ENCODE measurements around the gene BCR. TPM values are rescaled to one million over a fixed set of nuclear protein-coding genes. Genes with fewer than 3 reads are reported as not detected.

Gene BCR
- total RNA-seq, 1 experiment from 2014 or later, result 40.5 TPM

GRCh38 chr22:23161574-23161973 lies 18.7 kb upstream of the BCR start:
- no peak overlapping the region for H2AFZ ChIP-seq (ENCODE audit: low read length)
- no peaks in the 10 kb centered on the region for H3K36me3 ChIP-seq (ENCODE audit: insufficient read depth, low read length)
- no peak overlapping the region for H3K4me2 ChIP-seq (ENCODE audit: low read depth, low read length, poor library complexity, severe bottlenecking)
- no peaks in the 10 kb centered on the region for H3K9me3 ChIP-seq (ENCODE audit: low read length)
- H3K27ac ChIP-seq (ENCODE audit: low read length), result no peak overlapping the region
- H4K20me1 ChIP-seq (ENCODE audit: insufficient read depth, low read depth, low read length), result no peaks in the 10 kb centered on the region
- H3K79me2 ChIP-seq (ENCODE audit: low read length), result no peaks in the 10 kb centered on the region
- H3K9me2 ChIP-seq (replicated peaks; ENCODE audit: insufficient read depth, low read length), result no peaks in the 10 kb centered on the region
- peaks cover 5% of the 10 kb centered on the region for H3K4me1 ChIP-seq (ENCODE audit: low read length)
- H3K4me3 ChIP-seq (ENCODE audit: low read length), result no peak overlapping the region
- no peak overlapping the region for H3K9ac ChIP-seq (ENCODE audit: low read length)
- H3K27me3 ChIP-seq (ENCODE audit: low read length), result no peaks in the 10 kb centered on the region
- DNase-seq, result no peak

GRCh38 chr22:23163665-23164064 lies 16.6 kb upstream of the BCR start:
- Histone ChIP-seq H3K79me2 (ENCODE audit: low read length) (no peaks in the 10 kb centered on the region), H3K9ac (ENCODE audit: low read length) (no peak overlapping the region), H3K4me1 (ENCODE audit: low read length) (peaks cover 7% of the 10 kb centered on the region), H3K9me2 (replicated peaks; ENCODE audit: insufficient read depth, low read length) (no peaks in the 10 kb centered on the region), H3K4me3 (ENCODE audit: low read length) (no peak overlapping the region), H3K4me2 (ENCODE audit: low read depth, low read length, poor library complexity, severe bottlenecking) (no peak overlapping the region), H3K27ac (ENCODE audit: low read length) (no peak overlapping the region), H2AFZ (ENCODE audit: low read length) (no peak overlapping the region), H3K36me3 (ENCODE audit: insufficient read depth, low read length) (no peaks in the 10 kb centered on the region), H4K20me1 (ENCODE audit: insufficient read depth, low read depth, low read length) (no peaks in the 10 kb centered on the region), H3K27me3 (ENCODE audit: low read length) (no peaks in the 10 kb centered on the region), H3K9me3 (ENCODE audit: low read length) (no peaks in the 10 kb centered on the region)
- no peak for DNase-seq

GRCh38 chr22:23164091-23164490 lies 16.2 kb upstream of the BCR start:
- H3K9me2 ChIP-seq (replicated peaks; ENCODE audit: insufficient read depth, low read length), result no peaks in the 10 kb centered on the region
- H3K79me2 ChIP-seq (ENCODE audit: low read length), result no peaks in the 10 kb centered on the region
- no peak overlapping the region for H3K4me3 ChIP-seq (ENCODE audit: low read length)
- H3K36me3 ChIP-seq (ENCODE audit: insufficient read depth, low read length), result no peaks in the 10 kb centered on the region
- H3K27ac ChIP-seq (ENCODE audit: low read length), result no peak overlapping the region
- H3K4me2 ChIP-seq (ENCODE audit: low read depth, low read length, poor library complexity, severe bottlenecking), result no peak overlapping the region
- DNase-seq, result no peak
- H3K4me1 ChIP-seq (ENCODE audit: low read length), result peaks cover 7% of the 10 kb centered on the region
- H2AFZ ChIP-seq (ENCODE audit: low read length), result no peak overlapping the region
- H4K20me1 ChIP-seq (ENCODE audit: insufficient read depth, low read depth, low read length), result no peaks in the 10 kb centered on the region
- H3K9me3 ChIP-seq (ENCODE audit: low read length), result no peaks in the 10 kb centered on the region
- H3K27me3 ChIP-seq (ENCODE audit: low read length), result no peaks in the 10 kb centered on the region
- H3K9ac ChIP-seq (ENCODE audit: low read length), result no peak overlapping the region

- Histone ChIP-seq H3K9me2 (replicated peaks; ENCODE audit: insufficient read depth, low read length) (no peaks in the 10 kb centered on the region), H3K4me2 (ENCODE audit: low read depth, low read length, poor library complexity, severe bottlenecking) (no peak overlapping the region), H2AFZ (ENCODE audit: low read length) (no peak overlapping the region)
These were observed 14.1 kb upstream of the BCR start for GRCh38 chr22:23166042-23166831.

GRCh38 chr22:23166841-23167616 lies 13.3 kb upstream of the BCR start:
- no peaks in the 10 kb centered on the region for H3K9me2 ChIP-seq (replicated peaks; ENCODE audit: insufficient read depth, low read length)
- no peak overlapping the region for H2AFZ ChIP-seq (ENCODE audit: low read length)
- no peaks in the 10 kb centered on the region for H3K79me2 ChIP-seq (ENCODE audit: low read length)
- H3K27ac ChIP-seq (ENCODE audit: low read length), result no peak overlapping the region
- no peaks in the 10 kb centered on the region for H4K20me1 ChIP-seq (ENCODE audit: insufficient read depth, low read depth, low read length)
- DNase-seq, result no peak
- H3K27me3 ChIP-seq (ENCODE audit: low read length), result no peaks in the 10 kb centered on the region
- no peak overlapping the region for H3K4me2 ChIP-seq (ENCODE audit: low read depth, low read length, poor library complexity, severe bottlenecking)
- H3K4me3 ChIP-seq (ENCODE audit: low read length), result no peak overlapping the region
- H3K36me3 ChIP-seq (ENCODE audit: insufficient read depth, low read length), result no peaks in the 10 kb centered on the region
- H3K9me3 ChIP-seq (ENCODE audit: low read length), result no peaks in the 10 kb centered on the region
- H3K4me1 ChIP-seq (ENCODE audit: low read length), result peaks cover 7% of the 10 kb centered on the region
- H3K9ac ChIP-seq (ENCODE audit: low read length), result no peak overlapping the region

More at GRCh38 chr22:23166042-23166831, 14.1 kb upstream of the BCR start:
- H3K4me3 ChIP-seq (ENCODE audit: low read length), result no peak overlapping the region
- H3K27ac ChIP-seq (ENCODE audit: low read length), result no peak overlapping the region
- H3K4me1 ChIP-seq (ENCODE audit: low read length), result peaks cover 7% of the 10 kb centered on the region
- no peak overlapping the region for H3K9ac ChIP-seq (ENCODE audit: low read length)
- H3K79me2 ChIP-seq (ENCODE audit: low read length), result no peaks in the 10 kb centered on the region
- no peaks in the 10 kb centered on the region for H4K20me1 ChIP-seq (ENCODE audit: insufficient read depth, low read depth, low read length)
- H3K36me3 ChIP-seq (ENCODE audit: insufficient read depth, low read length), result no peaks in the 10 kb centered on the region
- H3K27me3 ChIP-seq (ENCODE audit: low read length), result no peaks in the 10 kb centered on the region
- DNase-seq, result no peak
- H3K9me3 ChIP-seq (ENCODE audit: low read length), result no peaks in the 10 kb centered on the region

- no peaks in the 10 kb centered on the region for H4K20me1 ChIP-seq (ENCODE audit: insufficient read depth, low read depth, low read length)
- H3K4me1 ChIP-seq (ENCODE audit: low read length), result peaks cover 7% of the 10 kb centered on the region
- H3K9ac ChIP-seq (ENCODE audit: low read length), result no peak overlapping the region
- H3K79me2 ChIP-seq (ENCODE audit: low read length), result no peaks in the 10 kb centered on the region
- no peak for DNase-seq
- H3K36me3 ChIP-seq (ENCODE audit: insufficient read depth, low read length), result no peaks in the 10 kb centered on the region
- no peaks in the 10 kb centered on the region for H3K9me3 ChIP-seq (ENCODE audit: low read length)
- H3K4me3 ChIP-seq (ENCODE audit: low read length), result no peak overlapping the region
- no peak overlapping the region for H3K27ac ChIP-seq (ENCODE audit: low read length)
- H3K4me2 ChIP-seq (ENCODE audit: low read depth, low read length, poor library complexity, severe bottlenecking), result no peak overlapping the region
- no peak overlapping the region for H2AFZ ChIP-seq (ENCODE audit: low read length)
- H3K9me2 ChIP-seq (replicated peaks; ENCODE audit: insufficient read depth, low read length), result no peaks in the 10 kb centered on the region
- no peaks in the 10 kb centered on the region for H3K27me3 ChIP-seq (ENCODE audit: low read length)
These were observed 11.8 kb upstream of the BCR start for GRCh38 chr22:23168391-23169042.

GRCh38 chr22:23169043-23169406 lies 11.3 kb upstream of the BCR start:
- Histone ChIP-seq H3K9me3 (ENCODE audit: low read length) (no peaks in the 10 kb centered on the region), H4K20me1 (ENCODE audit: insufficient read depth, low read depth, low read length) (no peaks in the 10 kb centered on the region), H3K9me2 (replicated peaks; ENCODE audit: insufficient read depth, low read length) (no peaks in the 10 kb centered on the region), H3K4me1 (ENCODE audit: low read length) (peaks cover 7% of the 10 kb centered on the region), H2AFZ (ENCODE audit: low read length) (no peak overlapping the region), H3K4me2 (ENCODE audit: low read depth, low read length, poor library complexity, severe bottlenecking) (no peak overlapping the region), H3K27ac (ENCODE audit: low read length) (no peak overlapping the region), H3K79me2 (ENCODE audit: low read length) (no peaks in the 10 kb centered on the region), H3K36me3 (ENCODE audit: insufficient read depth, low read length) (no peaks in the 10 kb centered on the region), H3K27me3 (ENCODE audit: low read length) (no peaks in the 10 kb centered on the region), H3K4me3 (ENCODE audit: low read length) (no peak overlapping the region), H3K9ac (ENCODE audit: low read length) (no peak overlapping the region)
- DNase-seq, result no peak

Measured in Karpas-422 (cell line).